ENCODE data around the gene KCNC1.

DNA sequence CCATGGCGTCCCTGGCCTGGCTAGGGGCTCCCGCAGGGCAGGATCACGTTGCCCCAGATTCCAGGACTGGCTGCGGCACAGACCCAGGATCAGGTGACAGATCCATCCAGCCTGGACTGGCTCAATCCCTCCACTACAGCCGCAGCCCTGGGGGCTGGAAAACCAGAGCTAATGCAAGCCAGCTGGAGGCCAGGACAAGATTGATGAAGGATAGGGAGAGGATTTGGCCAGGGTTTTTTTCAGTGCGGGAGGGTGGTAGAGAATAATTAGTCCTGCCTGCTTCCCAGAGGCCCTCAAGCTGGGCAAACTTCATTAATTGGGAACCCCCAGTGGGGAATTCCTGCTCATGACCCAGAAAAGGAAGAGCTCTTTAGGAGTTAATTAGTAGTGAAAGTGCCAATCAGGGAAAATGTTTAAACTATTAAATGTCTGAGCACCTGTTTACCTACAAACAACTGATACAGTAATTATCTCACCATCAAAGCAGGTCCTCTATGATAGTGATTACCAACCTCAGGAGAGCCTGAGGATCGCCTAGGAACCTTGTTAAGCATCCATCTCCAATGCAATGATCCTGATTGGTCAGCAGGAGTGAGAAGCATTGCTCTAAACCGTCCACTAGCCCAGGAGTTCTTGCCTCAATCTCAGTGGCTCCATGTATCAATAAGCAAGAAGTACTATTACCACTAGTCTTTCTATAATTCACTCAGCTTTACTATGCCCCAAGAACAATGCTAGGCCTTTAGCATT lies 48.2 kb upstream of the KCNC1 start:
- TF ChIP-seq CTCF (IDR thresholded peaks at IDR 0.05) (no peak), EP300 (IDR thresholded peaks at IDR 0.05; ENCODE audit: low read depth) (no peak), POLR2A (IDR thresholded peaks at IDR 0.05) (no peak)
